SK-N-SH treated with all-trans-retinoic acid at 6 μM for 48 hours (cell line): Measurements from ENCODE around the gene PTPRF.

Source experiments
- TOX ChIP-seq: fragments of 250-450 bp; sonication (Bioruptor Pico); IDR thresholded peaks from 2 replicates; pipeline ENCODE4 v1.8.0; 2021; ENCODE audit warnings: mild to moderate bottlenecking, moderate library complexity, borderline replicate concordance
- ZFP3 ChIP-seq: fragments of 250-450 bp; sonication (Bioruptor Pico); IDR thresholded peaks from 2 replicates; pipeline ENCODE4 v1.5.0; 2020; ENCODE audit warnings: mild to moderate bottlenecking, moderate library complexity

GRCh38 chr1:43588592-43588991 is 57.9 kb downstream of the PTPRF start:
- TF ChIP-seq ZFP3 (CRISPR knock-in tag) (no peak), TOX (CRISPR knock-in tag) (no peak)
